Small intestine (tissue), 16 donors: ENCODE data around the gene KLHL35. TPM values are rescaled to one million over a fixed set of nuclear protein-coding genes. Genes with fewer than 3 reads are reported as not detected.

ENCODE experiments used
- DNase-seq, 2 donors: peaks; one replicate each; pipeline versions ENCODE4 v3.0.0 to v3.0.0-alpha.2; 2013
- FAIRE-seq: peaks from 2 replicates; lab custom pipeline; 2012; peaks lifted over from hg19 to GRCh38; lab: Jason Lieb, UNC
- H3K27ac ChIP-seq, 3 donors: one replicate each; pipeline ENCODE4 v1.5.1; 2013; ENCODE audit warnings: low read length in 2 of 3, mild to moderate bottlenecking in 2 of 3, control low read depth in 1 of 3, inconsistent platforms in 1 of 3, low read depth in 1 of 3, moderate library complexity in 1 of 3
- H3K27me3 ChIP-seq, 3 donors: one replicate each; pipeline ENCODE4 v1.6.1; 2013; ENCODE audit warnings: low read length in 3 of 3, inconsistent platforms in 1 of 3; ENCODE audit not compliant: control insufficient read depth in 3 of 3, insufficient read depth in 3 of 3
- H3K36me3 ChIP-seq, 3 donors: one replicate each; pipeline ENCODE4 v1.6.1; 2013; ENCODE audit warnings: low read length in 3 of 3, inconsistent platforms in 1 of 3, low read depth in 1 of 3, mild to moderate bottlenecking in 1 of 3, moderate library complexity in 1 of 3; ENCODE audit not compliant: control insufficient read depth in 3 of 3, insufficient read depth in 2 of 3
- H3K4me1 ChIP-seq, 3 donors: one replicate each; pipeline ENCODE4 v1.6.1; 2013; ENCODE audit warnings: low read length in 2 of 3, inconsistent platforms in 1 of 3, low read depth in 1 of 3, mild to moderate bottlenecking in 1 of 3, moderate library complexity in 1 of 3; ENCODE audit not compliant: control insufficient read depth in 3 of 3, insufficient read depth in 2 of 3
- H3K4me3 ChIP-seq, 3 donors: one replicate each; pipeline ENCODE4 v1.5.1; 2013; ENCODE audit warnings: low read length in 3 of 3, control low read depth in 1 of 3, inconsistent platforms in 1 of 3, low read depth in 1 of 3, mild to moderate bottlenecking in 1 of 3, moderate library complexity in 1 of 3
- H3K9me3 ChIP-seq, 2 donors: one replicate each; pipeline ENCODE4 v1.6.1; 2013; ENCODE audit warnings: low read depth in 1 of 2, low read length in 1 of 2; ENCODE audit not compliant: control insufficient read depth in 2 of 2, insufficient read depth in 1 of 2
- WGBS, 3 donors: extraction: QIAGEN DNeasy Blood & Tissue Kit; methylation state at CpG; one replicate each; pipeline ENCODE4 v1.1.7; 2013; 5-methylcytosine and 5-hydroxymethylcytosine counted together
- long read RNA-seq, 10 donors: transcript quantifications; one replicate each; lab custom pipeline, GENCODE V29; 2026
- polyA plus RNA-seq, 4 donors: library from polyadenylated mRNA; stranded (reverse) in 3 of 4; unstranded in 1 of 4; fragments of 200-250 nt in 3 of 4; fragments of 120-200 nt in 1 of 4; gene quantifications; one replicate each; pipeline versions ENCODE4 v1.2.1 to v1.2.3, GENCODE V29; 2013
- donor health status: healthy with polysubstance abuse.
- donor health status: control.
- donor health status: control.
- donor health status: Bipolar disorder and iron deficiency.
- donor health status: healthy.

The KLHL35 gene, protein sequence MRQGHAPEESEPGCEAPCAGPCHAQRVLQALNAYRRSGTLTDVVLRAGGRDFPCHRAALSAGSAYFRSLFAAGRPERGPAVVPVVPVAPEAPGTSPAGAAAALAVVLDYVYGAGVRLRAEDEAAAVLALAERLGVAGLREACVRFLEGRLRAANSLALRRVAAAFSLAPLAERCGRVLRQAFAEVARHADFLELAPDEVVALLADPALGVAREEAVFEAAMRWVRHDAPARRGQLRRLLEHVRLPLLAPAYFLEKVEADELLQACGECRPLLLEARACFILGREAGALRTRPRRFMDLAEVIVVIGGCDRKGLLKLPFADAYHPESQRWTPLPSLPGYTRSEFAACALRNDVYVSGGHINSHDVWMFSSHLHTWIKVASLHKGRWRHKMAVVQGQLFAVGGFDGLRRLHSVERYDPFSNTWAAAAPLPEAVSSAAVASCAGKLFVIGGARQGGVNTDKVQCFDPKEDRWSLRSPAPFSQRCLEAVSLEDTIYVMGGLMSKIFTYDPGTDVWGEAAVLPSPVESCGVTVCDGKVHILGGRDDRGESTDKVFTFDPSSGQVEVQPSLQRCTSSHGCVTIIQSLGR
- polyA plus RNA-seq = under 1 TPM in 2 of 4 donors, not detected in 2; 0.81 to 0.97 TPM
- long read RNA-seq, donor 1 = 0 reads
- long read RNA-seq, donor 2 = 0 reads
- long read RNA-seq, donor 3, partial matches to known transcripts = 0 of 1 reads
- long read RNA-seq, donor 3, other reads (novel, unspliced or antisense) = 0 of 1 reads
- long read RNA-seq, donor 4 = 0 reads
- long read RNA-seq, donor 5, partial matches to known transcripts = 0 of 1 reads
- long read RNA-seq, donor 5, other reads (novel, unspliced or antisense) = 0 of 1 reads
- long read RNA-seq, donor 6 = 0 reads
- long read RNA-seq, donor 7 = 0 reads
- long read RNA-seq, donor 8 = 0 reads
- long read RNA-seq, donor 9 = 0 reads
- long read RNA-seq, donor 10, partial matches to known transcripts = 0 of 1 reads
- long read RNA-seq, donor 10, other reads (novel, unspliced or antisense) = 0 of 1 reads

DNA sequence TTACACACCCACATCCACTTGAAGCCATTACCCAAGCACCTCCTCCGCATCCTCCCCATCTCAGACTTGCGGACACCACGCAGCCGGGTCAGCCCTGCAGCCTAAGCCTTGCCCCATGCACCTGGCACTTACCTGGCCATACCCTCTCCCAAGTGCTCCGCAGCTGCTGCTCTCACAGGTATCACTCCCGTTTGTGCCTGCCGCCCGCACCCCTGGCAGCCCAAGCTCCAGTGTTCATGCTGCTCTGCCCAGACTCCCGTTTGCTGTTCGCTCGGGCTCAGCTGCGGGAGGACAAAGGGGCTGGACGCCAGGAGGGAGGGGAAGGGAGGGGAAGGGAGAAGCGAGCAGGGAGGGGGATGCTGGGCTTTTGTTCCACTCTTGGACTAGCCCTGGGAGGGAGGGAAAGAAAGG, at the start of gene KLHL35:
Gene KLHL35 (minus strand): TSS at position 293 of the 411 bp plus-strand sequence. CDS start 2,574 bp downstream, outside the sequence.
- H3K27ac ChIP-seq = no peak within 1 kb of the TSS
- peaks cover 0 to 41% (median 0%) of the 10 kb centered on the region in 3 donors for H3K36me3 ChIP-seq
- H3K27me3 ChIP-seq = peaks cover 0 to 40% (median 15%) of the 10 kb centered on the region in 3 donors
- H3K4me1 ChIP-seq = peaks cover 0 to 7% (median 3%) of the 10 kb centered on the region in 3 donors
- FAIRE-seq (no peak), DNase-seq (no peak)
- no peak within 1 kb of the TSS for H3K4me3 ChIP-seq
- peaks cover 0 to 7% of the 10 kb centered on the region in 2 donors for H3K9me3 ChIP-seq
- 11 to 23% (median 14%) methylated on average over 13 to 14 of the region's 14 CpGs for WGBS, 3 donors

DNA sequence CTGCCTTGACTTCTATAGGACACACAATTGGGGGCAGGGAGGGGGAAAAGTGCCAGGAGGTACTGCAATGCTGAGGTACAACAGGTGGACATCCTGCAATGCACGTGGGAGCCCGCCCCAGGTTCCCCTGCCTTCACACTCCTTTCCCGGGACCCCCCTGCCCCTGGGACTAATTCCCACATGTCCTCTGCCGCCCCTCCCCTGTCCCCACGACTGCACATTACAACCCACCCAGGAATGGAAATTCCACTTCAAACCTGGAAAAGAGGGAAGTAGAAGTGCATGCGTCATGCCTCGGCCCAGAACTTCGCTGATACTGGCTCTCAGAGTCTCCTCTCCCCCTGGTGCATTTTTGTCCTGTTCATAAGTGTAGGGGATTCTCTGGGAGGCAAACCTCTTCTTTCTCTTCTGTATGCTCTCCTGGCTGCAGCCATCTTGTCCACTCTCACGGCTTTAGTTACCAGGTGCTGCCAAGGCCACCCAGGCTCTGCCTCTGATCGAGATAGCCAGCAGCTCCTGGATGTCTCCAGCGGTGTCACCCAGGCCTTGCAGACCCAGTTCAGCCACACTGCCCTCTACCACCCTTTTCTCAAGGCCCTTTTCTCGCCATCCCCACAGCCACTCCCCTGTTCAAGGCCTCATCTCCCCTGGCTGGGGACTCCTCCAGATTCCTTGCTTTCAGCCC, 49.1 kb upstream of the KLHL35 start:
- no peak for DNase-seq
- Histone ChIP-seq H3K36me3 (peaks cover 0 to 66% (median 0%) of the 10 kb centered on the region in 3 donors), H3K4me1 (peaks cover 0 to 4% (median 0%) of the 10 kb centered on the region in 3 donors), H3K27ac (no peak overlapping the region), H3K4me3 (no peak overlapping the region), H3K27me3 (no peaks in the 10 kb centered on the region), H3K9me3 (no peaks in the 10 kb centered on the region)
- FAIRE-seq = no peak
- WGBS, 3 donors = 78 to 86% (median 79%) methylated on average over 12 of the region's 12 CpGs

DNA sequence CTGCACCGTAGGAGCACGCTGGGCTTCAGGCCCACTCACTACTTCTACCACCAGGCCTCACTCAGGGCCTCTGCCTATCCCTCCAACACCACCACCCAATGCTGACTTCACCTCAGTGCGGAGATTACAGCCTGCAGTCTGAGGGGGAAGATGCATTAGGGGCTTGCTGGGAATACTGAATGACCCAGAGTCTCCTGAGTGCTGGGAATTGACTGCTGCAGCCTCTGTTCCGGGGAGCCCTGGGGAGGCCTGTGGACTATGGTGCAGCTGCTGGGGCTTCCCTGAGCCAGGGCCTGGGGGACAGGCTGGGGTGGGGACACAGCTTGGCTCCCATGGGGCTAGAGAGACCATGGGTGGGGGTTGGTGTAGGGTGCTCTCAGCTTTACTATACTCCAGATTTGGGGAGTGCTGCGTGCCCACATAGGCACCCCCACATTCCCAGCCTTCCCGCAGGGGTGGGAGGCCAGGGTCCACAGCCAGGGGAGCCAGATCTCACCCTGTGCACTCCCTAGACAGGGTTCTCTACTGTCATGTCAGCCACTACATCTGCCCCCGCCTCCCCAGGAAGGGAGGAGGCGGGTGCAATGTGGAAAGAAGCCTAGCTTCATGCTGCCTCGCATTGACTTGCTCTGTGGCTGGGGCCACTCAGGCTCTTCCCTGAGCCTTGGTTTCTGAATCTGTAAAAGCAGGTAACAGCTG, 48.4 kb upstream of the KLHL35 start:
- FAIRE-seq (no peak), DNase-seq (no peak)
- H3K9me3 ChIP-seq = no peaks in the 10 kb centered on the region
- peaks cover 0 to 66% (median 0%) of the 10 kb centered on the region in 3 donors for H3K36me3 ChIP-seq
- H3K27ac ChIP-seq = no peak overlapping the region
- no peaks in the 10 kb centered on the region for H3K27me3 ChIP-seq
- peaks cover 0 to 4% (median 0%) of the 10 kb centered on the region in 3 donors for H3K4me1 ChIP-seq
- WGBS, 3 donors = 90 to 94% (median 91%) methylated on average over 9 of the region's 9 CpGs
- no peak overlapping the region for H3K4me3 ChIP-seq

DNA sequence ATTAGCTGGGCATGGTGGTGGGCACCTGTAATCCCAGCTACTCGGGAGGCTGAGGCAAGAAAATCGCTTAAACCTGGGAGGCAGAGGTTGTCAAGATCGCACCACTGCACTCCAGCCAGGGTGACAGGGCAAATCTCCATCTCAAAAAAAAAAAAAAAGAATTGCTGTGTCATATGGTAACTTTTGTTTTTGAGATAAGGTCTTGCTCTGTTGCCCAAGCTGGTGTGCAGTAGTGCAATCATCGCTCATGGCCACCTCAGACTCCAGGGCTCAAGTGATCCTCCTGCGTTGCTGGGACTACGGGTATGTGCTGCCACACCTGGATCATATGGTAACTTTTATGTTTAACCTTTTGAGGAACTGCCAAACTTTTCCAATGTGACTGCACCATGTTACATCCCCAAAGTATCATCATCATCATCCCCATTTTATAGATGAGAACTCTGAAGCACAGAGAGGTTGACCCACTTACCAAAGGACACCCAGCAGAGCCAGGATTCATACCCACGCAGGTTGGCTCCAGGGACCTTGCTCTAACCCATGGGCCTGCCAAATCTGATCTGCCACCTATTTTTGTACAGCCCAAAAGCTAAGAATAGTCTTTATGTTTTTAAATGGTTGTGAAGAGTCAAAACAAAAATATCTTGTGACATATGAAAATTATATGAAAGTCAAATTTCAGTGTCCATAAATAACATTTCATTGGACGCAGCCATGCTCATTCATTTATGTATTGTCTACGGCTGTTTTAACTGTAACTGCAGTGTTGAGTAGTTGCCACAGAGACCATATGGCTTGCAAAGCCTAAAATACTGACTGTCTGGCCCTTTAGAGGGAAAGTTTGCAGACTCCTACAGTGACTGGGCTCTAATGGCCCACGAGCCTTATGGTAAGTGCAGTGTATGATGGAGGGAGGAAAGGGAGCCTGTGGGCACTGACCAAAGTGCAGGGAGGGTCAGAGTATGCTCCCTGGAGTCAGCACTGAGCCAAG, 47.5 kb upstream of the KLHL35 start:
- H3K9me3 ChIP-seq = no peaks in the 10 kb centered on the region
- 84 to 88% (median 85%) methylated on average over 10 of the region's 10 CpGs for WGBS, 3 donors

DNA sequence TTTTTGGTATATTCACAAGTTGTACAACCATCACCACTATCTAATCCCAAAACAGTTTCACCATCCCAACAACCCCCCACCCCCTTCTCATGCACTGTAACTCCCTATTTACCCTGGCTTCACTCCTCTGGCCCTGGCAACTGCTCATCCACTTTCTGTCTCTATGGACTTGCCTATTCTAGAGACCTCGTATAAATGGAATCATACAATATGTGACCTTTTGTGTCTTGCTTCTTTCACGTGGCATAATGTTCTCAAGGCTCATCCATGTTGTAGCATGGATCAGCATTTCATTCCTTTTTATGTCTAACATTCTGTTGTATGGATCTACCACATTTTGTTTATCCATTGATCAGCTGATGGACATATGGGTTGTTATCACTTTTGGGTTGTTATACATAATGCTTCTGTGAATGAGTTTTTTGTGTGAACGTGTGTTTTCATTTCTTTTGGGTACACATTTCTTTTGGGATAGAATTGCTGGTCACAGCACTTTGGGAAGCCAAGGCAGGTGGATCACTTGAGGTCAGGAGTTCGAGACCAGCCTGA, 46.7 kb upstream of the KLHL35 start:
- Histone ChIP-seq H3K36me3 (peaks cover 0 to 71% (median 0%) of the 10 kb centered on the region in 3 donors), H3K27ac (no peak overlapping the region), H3K4me1 (peaks cover 0 to 10% (median 0%) of the 10 kb centered on the region in 3 donors), H3K27me3 (no peaks in the 10 kb centered on the region), H3K4me3 (no peak overlapping the region), H3K9me3 (no peaks in the 10 kb centered on the region)
- 79 to 80% (median 79%) methylated on average over 4 of the region's 4 CpGs for WGBS, 3 donors
- no peak for DNase-seq
- FAIRE-seq = no peak

More for the DNA sequence above, 47.5 kb upstream of the KLHL35 start:
- no peak for DNase-seq
- no peak overlapping the region for H3K27ac ChIP-seq
- no peak for FAIRE-seq
- H3K4me3 ChIP-seq = no peak overlapping the region
- H3K4me1 ChIP-seq = peaks cover 0 to 7% (median 0%) of the 10 kb centered on the region in 3 donors
- H3K36me3 ChIP-seq = peaks cover 0 to 66% (median 0%) of the 10 kb centered on the region in 3 donors
- no peaks in the 10 kb centered on the region for H3K27me3 ChIP-seq

DNA sequence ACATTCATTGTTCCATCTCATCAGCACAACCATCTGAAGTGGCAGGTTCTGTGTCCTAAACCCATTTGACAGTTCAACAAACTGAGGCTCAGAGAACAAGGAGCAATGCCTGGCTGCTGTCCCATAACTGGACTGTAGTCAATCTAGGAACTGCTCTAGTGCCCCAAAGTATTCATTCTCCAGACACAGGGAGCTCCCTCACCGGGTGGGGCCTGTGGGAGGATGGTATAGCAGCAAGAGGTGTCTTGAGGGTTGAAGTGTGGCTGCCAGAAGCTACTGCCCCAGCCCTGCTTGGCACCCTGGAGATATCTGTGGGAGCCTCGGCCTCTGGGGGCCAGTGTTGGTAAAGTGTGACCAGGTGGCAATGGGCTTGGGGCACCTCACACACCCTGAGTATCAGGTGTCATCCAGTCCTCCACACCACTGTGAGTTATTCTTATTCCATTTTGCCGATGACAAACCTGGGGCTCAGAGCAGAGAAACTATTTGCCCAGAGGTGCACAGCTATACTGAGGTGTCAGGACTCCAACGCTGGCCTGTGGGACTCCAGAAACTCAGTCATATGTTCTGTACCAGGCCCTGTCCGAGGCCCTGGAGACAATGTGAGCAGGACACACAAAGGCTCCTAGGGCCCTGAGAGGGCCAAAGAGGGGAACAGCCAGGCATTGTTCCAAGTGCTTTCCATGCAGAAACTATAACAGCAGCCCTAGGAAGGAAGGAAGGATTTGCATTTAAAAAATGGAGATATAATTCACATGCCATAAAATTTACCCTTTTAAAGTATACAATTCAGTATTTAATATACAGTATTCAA, 46.0 kb upstream of the KLHL35 start:
- WGBS, 3 donors = 83 to 85% (median 84%) methylated on average over 5 of the region's 5 CpGs
- H3K36me3 ChIP-seq = peaks cover 0 to 75% (median 0%) of the 10 kb centered on the region in 3 donors
- H3K4me1 ChIP-seq = peaks cover 0 to 8% (median 0%) of the 10 kb centered on the region in 3 donors
- DNase-seq (no peak), FAIRE-seq (no peak)
- no peak overlapping the region for H3K4me3 ChIP-seq
- no peaks in the 10 kb centered on the region for H3K9me3 ChIP-seq
- no peak overlapping the region for H3K27ac ChIP-seq
- no peaks in the 10 kb centered on the region for H3K27me3 ChIP-seq
